Left ventricle myocardium superior (tissue), 1 donor: ENCODE measurements around the gene CELSR1. TPM values are rescaled to one million over a fixed set of nuclear protein-coding genes. Genes with fewer than 3 reads are reported as not detected.

Source experiments
- ATAC-seq: fragments of 200-7000 bp; cut with Tn5 transposase; one replicate; pipeline ENCODE4 v1.9.1; 2020; ENCODE audit warnings: mild to moderate bottlenecking, moderate library complexity
- DNase-seq: peaks from one replicate; pipeline ENCODE4 v3.0.0-alpha.2; 2020
- intact Hi-C: fragments of 100-400 bp; cut with micrococcal nuclease; formaldehyde crosslinking; loops from one replicate; pipeline ENCODE4 v1.11.0; 2022
- total RNA-seq: library from RNA; stranded (reverse); fragmentation: NEBNext Ultra II Directional; extraction: Animal tissue kit (Norgen Biotek cat#: 25700); gene quantifications from one replicate; pipeline ENCODE4 v1.2.1, GENCODE V29; 2021
- donor health status: DM: no; HTN: yes; CAD: no; lungs with severe emphysema.

Gene CELSR1
- total RNA-seq, 1 donor from 2014 or later = 9.7 TPM

GRCh38 chr22:46455446-46455845, 82.0 kb downstream of the CELSR1 start:
- intact Hi-C loops = no loop called here
- ATAC-seq (no peak), DNase-seq (no peak)

DNA sequence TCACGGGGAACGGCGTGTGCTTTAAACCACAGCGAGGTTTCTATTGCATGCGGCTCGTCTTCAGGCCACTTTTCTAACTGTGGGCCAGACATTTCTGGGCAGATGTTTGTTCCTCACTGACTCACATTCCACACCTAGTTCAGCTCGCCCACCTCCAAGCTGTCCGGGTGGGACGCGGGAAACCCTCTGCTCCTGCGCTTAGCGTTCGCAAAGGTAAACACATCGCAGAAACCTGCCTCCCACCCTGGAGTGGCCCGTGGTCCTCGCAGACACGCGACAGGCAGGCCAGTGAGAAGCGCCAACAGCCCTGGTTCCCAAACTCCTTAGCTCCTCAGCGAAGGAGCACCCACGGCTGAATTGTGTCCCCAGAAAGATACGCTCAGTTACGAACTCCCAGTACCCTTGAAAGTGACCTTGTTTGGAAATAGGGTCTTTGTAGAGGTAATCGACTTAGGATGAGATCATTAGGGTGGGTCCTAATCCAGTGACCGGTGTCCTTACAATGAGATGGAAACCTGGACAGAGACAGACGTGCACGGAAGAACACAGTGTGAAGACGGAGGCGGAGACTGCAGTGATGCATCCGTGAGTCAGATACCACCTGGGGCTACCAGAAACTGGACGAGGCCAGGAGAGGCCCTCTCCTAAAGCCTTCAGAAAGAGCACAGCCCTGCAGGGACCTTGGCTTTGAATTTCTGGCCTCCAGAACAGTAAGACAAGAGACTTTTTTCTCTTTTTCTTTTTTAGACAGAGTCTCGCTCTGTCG, 82.7 kb downstream of the CELSR1 start:
- DNase-seq (no peak), ATAC-seq (no peak)
- intact Hi-C loops = no loop called here

- intact Hi-C loops = no loop called here
- no peak for DNase-seq
- no peak for ATAC-seq
These were observed 83.5 kb downstream of the CELSR1 start for GRCh38 chr22:46453829-46454503.

DNA sequence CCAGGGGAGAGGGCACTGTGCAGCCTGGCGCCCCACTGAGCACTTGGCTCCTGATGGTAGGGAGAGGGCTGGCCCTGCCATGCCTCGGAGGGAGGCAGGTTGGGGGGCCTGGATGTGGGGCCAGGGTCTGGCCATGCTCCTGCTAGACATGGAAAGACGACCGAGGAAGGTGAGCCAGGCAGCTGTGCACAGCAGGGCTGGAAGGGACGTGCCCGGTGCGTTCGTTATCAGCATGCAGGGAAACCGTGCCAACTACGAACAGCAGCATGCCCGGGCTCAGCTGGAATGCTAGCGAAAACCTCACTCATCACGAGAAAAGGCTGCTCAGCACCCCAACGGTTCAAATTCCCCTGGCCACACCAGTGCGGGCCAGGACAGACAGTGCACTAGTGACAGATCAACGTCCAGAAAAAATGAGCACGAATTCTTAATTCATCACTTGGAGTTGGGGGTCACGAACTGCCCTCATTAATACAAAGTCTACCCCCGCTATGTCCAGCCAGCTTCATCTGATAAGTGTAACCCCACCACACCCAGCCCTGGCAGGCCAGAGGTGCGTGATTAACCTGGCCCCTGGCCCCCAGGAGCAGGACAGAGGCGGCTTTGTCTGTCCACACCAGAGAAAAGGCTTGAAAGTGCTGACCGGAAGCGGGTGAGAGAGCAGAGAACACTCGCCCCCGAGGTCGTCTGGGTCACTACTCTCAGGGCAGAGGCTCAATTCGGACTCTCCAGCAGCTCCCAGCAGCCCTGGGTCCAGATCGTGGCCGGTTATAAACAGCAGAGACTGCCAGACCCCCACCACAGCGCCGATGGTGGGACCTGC, 84.2 kb downstream of the CELSR1 start:
- DNase-seq (peak; percentile 54), ATAC-seq (peak; percentile 69)
- intact Hi-C loops = no loop called here

GRCh38 chr22:46452195-46453005, 85.0 kb downstream of the CELSR1 start:
- intact Hi-C loops = no loop called here
- no peak for DNase-seq
- peak; percentile 79 for ATAC-seq

DNA sequence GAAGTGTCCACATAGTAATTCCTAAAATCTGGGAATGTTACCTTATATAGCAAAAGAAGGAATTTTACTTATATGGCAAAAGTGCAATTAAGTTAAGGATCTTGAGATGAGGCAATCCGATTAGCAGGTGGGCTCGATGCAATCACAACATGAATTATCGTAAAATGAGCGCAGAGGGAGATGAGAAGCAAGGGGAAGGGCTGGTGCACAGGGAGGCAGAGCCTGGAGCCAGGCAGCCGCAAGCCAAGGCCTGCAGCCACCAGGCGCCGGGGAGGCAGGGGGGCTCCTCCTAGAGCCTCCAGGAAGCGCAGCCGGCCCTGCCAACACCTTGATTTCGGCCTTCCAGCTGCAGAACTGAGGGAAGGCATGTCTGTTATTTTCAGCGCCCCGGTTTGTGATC, 85.7 kb downstream of the CELSR1 start:
- intact Hi-C loops = no loop called here
- DNase-seq (no peak), ATAC-seq (no peak)

- intact Hi-C loops = no loop called here
- DNase-seq = no peak
- no peak for ATAC-seq
These were observed 86.4 kb downstream of the CELSR1 start for GRCh38 chr22:46450931-46451561.

DNA sequence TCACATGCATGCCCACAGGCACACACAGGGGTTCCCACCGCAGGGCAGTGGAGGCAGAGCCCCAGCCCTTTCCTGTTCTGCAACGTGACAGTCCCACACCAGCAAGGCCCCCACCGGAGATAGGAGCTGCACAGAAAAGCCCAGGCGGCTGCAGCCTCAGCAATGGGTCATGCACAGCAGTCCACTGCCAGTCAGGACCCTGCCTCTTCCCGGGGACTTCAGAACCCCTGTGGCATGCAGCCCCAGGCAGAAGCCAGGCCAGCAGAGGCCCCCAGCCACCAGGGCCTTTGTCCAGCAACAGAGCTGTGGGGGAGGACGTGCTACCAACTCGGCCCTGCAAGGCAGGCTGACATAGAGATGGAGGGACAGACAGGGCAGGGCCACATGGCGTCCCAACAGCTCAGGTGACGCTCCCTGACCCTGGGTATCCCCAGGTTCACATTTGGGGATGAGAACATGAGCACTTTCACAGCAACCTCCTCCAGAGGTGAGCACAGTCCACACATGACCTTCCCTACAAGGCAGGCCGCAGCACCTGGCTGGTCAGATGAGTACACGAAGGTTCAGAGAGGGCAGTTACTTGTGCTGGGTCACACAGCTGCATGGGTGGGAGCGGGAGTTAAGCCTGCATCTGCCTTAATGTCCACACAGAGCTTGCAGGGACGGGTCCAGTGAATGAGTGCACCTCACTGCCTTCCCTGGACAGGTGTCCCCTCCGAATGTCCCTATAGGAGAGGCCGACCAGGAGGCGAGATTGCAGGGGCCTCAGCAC, 87.3 kb downstream of the CELSR1 start:
- ATAC-seq (no peak), DNase-seq (no peak)
- intact Hi-C loops = no loop called here

DNA sequence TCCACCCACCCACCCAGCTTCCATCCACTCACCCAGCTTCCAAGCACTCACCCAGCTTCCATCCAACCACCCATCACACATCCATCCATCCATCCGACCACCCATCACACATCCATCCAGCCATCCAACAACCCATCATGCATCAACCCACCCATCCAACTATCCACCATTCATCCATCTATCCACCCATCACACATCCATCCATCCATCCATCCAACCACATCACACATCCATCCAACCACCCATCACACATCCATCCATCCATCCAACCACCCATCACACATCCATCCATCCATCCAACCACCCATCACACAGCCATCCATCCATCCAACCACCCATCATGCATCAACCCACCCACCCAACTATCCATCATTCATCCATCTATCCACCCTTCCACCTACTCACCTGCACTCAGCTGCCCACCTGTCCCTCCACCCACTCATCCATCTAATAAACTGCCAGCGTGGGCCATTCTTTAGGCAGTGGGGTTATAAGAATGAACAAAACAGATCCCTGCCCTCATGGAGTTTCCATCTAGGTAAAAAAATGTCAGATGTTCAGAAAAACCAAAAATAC, 88.2 kb downstream of the CELSR1 start:
- no peak for ATAC-seq
- DNase-seq = no peak

GRCh38 chr22:46448333-46448732, 89.1 kb downstream of the CELSR1 start:
- intact Hi-C loops = no loop called here
- DNase-seq = no peak

More for the DNA sequence above, 88.2 kb downstream of the CELSR1 start:
- intact Hi-C loops = no loop called here

GRCh38 chr22:46447906-46448305, 89.5 kb downstream of the CELSR1 start:
- intact Hi-C loops = no loop called here
- no peak for DNase-seq

More at GRCh38 chr22:46448333-46448732, 89.1 kb downstream of the CELSR1 start:
- ATAC-seq = no peak

GRCh38 chr22:46446799-46447198, 90.6 kb downstream of the CELSR1 start:
- no peak for DNase-seq
- intact Hi-C loops = no loop called here
- peak; percentile 47 for ATAC-seq

More at GRCh38 chr22:46447906-46448305, 89.5 kb downstream of the CELSR1 start:
- no peak for ATAC-seq

DNA sequence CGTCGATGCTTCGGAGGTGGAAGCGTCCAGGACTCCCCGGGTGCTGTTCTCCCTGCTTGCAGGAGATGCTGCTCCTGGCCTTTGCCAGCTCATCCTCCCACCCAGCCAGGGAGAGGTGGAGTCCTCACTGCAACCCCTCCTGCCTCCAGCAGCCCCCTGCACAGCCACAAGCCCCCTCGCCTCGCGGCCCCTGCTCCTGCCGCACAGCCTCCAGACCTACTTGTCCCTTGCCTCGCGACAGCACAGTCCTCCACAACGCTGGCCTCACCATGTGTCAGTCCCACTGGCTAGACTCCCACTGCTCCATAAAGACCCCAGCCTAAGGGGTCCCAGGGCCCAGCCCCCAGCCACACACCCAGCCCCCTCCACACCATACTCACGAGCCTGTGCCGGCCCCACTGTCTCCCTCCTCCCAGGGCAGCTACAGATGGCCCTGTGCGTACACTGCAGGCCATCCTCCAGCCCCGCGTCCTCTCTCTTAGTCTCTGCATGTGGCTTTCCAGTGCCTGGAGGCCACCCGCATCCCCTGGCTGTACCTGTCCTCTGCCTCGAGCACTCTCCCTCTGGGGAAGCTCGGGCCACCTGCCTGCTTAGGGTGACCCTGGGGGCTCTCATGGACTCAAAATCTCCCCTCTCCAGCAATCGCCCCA, 91.5 kb downstream of the CELSR1 start:
- intact Hi-C loops = no loop called here
- DNase-seq (no peak), ATAC-seq (no peak)

- intact Hi-C loops = no loop called here
- ATAC-seq (no peak), DNase-seq (no peak)
These were observed 93.0 kb downstream of the CELSR1 start for GRCh38 chr22:46444390-46444854.

GRCh38 chr22:46443850-46444389, 93.5 kb downstream of the CELSR1 start:
- ATAC-seq = no peak
- DNase-seq = no peak
- intact Hi-C loops = no loop called here

GRCh38 chr22:46442217-46442853, 95.1 kb downstream of the CELSR1 start:
- DNase-seq (no peak), ATAC-seq (no peak)
- intact Hi-C loops = no loop called here
